ENCODE measurements around the gene COX7B2. TPM values are rescaled to one million over a fixed set of nuclear protein-coding genes. Genes with fewer than 3 reads are reported as not detected.

The COX7B2 gene
- polyA plus RNA-seq, 3 donors = not detected

- peak overlapping the region in 1 of 7 donors; percentile 70 for H3K27ac Mint-ChIP-seq
- no peak overlapping the region for H3K9ac ChIP-seq (ENCODE audit: insufficient read depth, low read length, poor library complexity, severe bottlenecking)
- H3K27ac ChIP-seq (ENCODE audit: low read depth in 1 of 2, low read length in 2 of 2) = no peak overlapping the region
- H3K4me1 ChIP-seq (ENCODE audit: control insufficient read depth in 1 of 2, insufficient read depth in 2 of 2, low read length in 2 of 2) = no peaks in the 10 kb centered on the region
- peaks cover 0 to 2% (median 0%) of the 10 kb centered on the region in 3 donors for H3K27me3 Mint-ChIP-seq (ENCODE audit: low read depth in 3 of 3)
- H3K4me1 Mint-ChIP-seq = no peaks in the 10 kb centered on the region
- no peak for DNase-seq
- no peaks in the 10 kb centered on the region for H3K27me3 ChIP-seq (ENCODE audit: control insufficient read depth in 2 of 2, insufficient read depth in 2 of 2, low read length in 2 of 2)
- intact Hi-C loops (cut with micrococcal nuclease) = no loop called here
- no peak overlapping the region for H3K4me3 ChIP-seq (replicated peaks in 1 of 3; ENCODE audit: low read depth in 2 of 3, low read length in 3 of 3)
- no peak overlapping the region for H2AFZ ChIP-seq (ENCODE audit: insufficient read depth, low read depth, low read length, poor library complexity, severe bottlenecking)
- no peak for TF ChIP-seq CTCF (IDR thresholded peaks at IDR 0.05)
- no peaks in the 10 kb centered on the region for H3K79me2 ChIP-seq (ENCODE audit: insufficient read depth, low read length)
- H3K4me3 Mint-ChIP-seq = no peak overlapping the region
- H3K36me3 ChIP-seq (replicated peaks in 1 of 2; ENCODE audit: control insufficient read depth in 1 of 2, insufficient read depth in 2 of 2, low read length in 2 of 2) = no peaks in the 10 kb centered on the region
- no peaks in the 10 kb centered on the region for H3K9me3 ChIP-seq (replicated peaks in 1 of 2; ENCODE audit: control insufficient read depth in 1 of 2, insufficient read depth in 1 of 2, low read length in 2 of 2)
- H3K9me3 Mint-ChIP-seq = peaks cover 0 to 13% (median 2%) of the 10 kb centered on the region in 7 donors
- no peaks in the 10 kb centered on the region for H3K36me3 Mint-ChIP-seq
- H4K20me1 ChIP-seq (ENCODE audit: insufficient read depth, low read length) = no peaks in the 10 kb centered on the region
- no peak overlapping the region for H3K4me2 ChIP-seq (replicated peaks; ENCODE audit: extremely low read depth, low read length, poor library complexity, severe bottlenecking)
- 96% methylated on average over 22 of the region's 24 CpGs for WGBS (ENCODE audit: insufficient coverage)
These were observed 78.0 kb downstream of the COX7B2 start for GRCh38 chr4:46830971-46831454.

DNA sequence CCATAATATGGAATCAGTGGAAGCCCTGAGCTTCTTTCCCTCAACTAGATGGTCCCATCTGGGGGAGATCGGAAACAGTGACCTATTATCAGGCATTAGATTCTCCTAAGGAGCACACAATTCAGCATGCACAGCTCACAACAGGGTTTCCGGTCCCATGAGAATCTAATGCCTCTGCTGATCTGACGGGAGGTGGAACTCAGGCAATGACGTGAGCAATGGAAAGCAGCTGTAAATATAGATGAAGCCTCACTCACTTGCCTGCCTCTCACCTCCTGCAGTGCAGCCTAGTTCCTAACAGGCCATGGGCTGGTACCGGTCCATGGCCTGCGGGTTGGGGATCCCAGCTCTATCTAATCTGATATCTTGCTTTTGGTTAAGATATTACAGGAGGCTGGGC, 88.9 kb downstream of the COX7B2 start:
- Mint-ChIP-seq H3K27me3 (ENCODE audit: low read depth in 3 of 3) (peaks cover 0 to 2% (median 0%) of the 10 kb centered on the region in 3 donors), H3K36me3 (no peaks in the 10 kb centered on the region), H3K4me3 (no peak overlapping the region), H3K4me1 (no peaks in the 10 kb centered on the region), H3K9me3 (peaks cover 0 to 11% (median 2%) of the 10 kb centered on the region in 7 donors), H3K27ac (no peak overlapping the region)
- no peaks in the 10 kb centered on the region for H3K9me3 ChIP-seq (replicated peaks in 1 of 2; ENCODE audit: control insufficient read depth in 1 of 2, insufficient read depth in 1 of 2, low read length in 2 of 2)
- intact Hi-C loops (cut with micrococcal nuclease) = no loop called here
- TF ChIP-seq CTCF (IDR thresholded peaks at IDR 0.05) = no peak
- H3K4me2 ChIP-seq (replicated peaks; ENCODE audit: extremely low read depth, low read length, poor library complexity, severe bottlenecking) = no peak overlapping the region
- H3K27me3 ChIP-seq (ENCODE audit: control insufficient read depth in 2 of 2, insufficient read depth in 2 of 2, low read length in 2 of 2) = no peaks in the 10 kb centered on the region
- no peaks in the 10 kb centered on the region for H3K4me1 ChIP-seq (ENCODE audit: control insufficient read depth in 1 of 2, insufficient read depth in 2 of 2, low read length in 2 of 2)
- H3K36me3 ChIP-seq (replicated peaks in 1 of 2; ENCODE audit: control insufficient read depth in 1 of 2, insufficient read depth in 2 of 2, low read length in 2 of 2) = no peaks in the 10 kb centered on the region
- WGBS (ENCODE audit: insufficient coverage) = 77% methylated on average over 4 of the region's 6 CpGs
- no peak overlapping the region for H2AFZ ChIP-seq (ENCODE audit: insufficient read depth, low read depth, low read length, poor library complexity, severe bottlenecking)
- DNase-seq = no peak
- H3K79me2 ChIP-seq (ENCODE audit: insufficient read depth, low read length) = no peaks in the 10 kb centered on the region
- H3K9ac ChIP-seq (ENCODE audit: insufficient read depth, low read length, poor library complexity, severe bottlenecking) = no peak overlapping the region
- no peak overlapping the region for H3K4me3 ChIP-seq (replicated peaks in 1 of 3; ENCODE audit: low read depth in 2 of 3, low read length in 3 of 3)
- no peak overlapping the region for H3K27ac ChIP-seq (ENCODE audit: low read depth in 1 of 2, low read length in 2 of 2)
- no peaks in the 10 kb centered on the region for H4K20me1 ChIP-seq (ENCODE audit: insufficient read depth, low read length)

All from CD14-positive monocyte (primary cell).